PC-9 (cell line): Measurements from ENCODE around the gene SHROOM2.

Experiments used
- CTCF ChIP-seq: fragments of 200-600 bp; sonication (generic); conservative IDR thresholded peaks from 2 replicates; pipeline ENCODE4 v1.6.1; 2017; ENCODE audit warnings: mixed run types, antibody characterized with exemption, mild to moderate bottlenecking, moderate library complexity
- EZH2 ChIP-seq: fragments of 200-600 bp; sonication (generic); IDR thresholded peaks from 2 replicates; pipeline ENCODE4 v1.8.0; 2017; ENCODE audit warnings: antibody characterized with exemption, low read depth

DNA sequence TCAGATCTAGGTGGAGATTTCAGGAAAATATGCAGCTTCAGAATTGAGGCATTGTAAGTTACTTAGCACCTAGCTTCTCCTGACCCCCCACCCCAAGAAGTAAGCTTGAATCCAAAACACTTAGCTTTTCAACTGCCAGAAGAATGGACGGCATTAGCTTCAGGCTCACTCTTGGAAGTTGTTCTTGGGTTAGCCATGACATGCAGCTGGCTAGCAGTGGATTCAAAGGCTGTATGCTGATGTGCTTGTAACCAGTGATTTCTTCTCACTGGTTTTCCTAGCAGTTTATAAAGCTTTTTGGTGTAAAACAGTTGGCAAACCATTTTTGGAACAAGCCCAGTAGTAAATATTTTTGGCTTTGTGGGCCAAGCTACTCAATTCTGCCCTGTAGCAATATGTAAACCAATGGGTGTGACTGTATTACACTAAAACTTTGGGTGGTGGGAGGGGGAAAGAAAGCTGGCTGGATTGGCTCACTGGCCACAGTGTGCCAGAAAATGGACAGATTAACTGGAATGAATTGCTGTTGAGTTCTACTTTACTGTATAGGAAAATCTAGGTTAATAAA lies 85.6 kb downstream of the SHROOM2 start:
- TF ChIP-seq CTCF (no peak), EZH2 (no peak)
